ENCODE data around the gene SMIM15.

Gene SMIM15

GRCh38 chr5:61182449-61182848 lies 20.2 kb upstream of the SMIM15 start:
- H3K4me3 ChIP-seq (ENCODE audit: low read length), result no peak overlapping the region
- no peak overlapping the region for H2AFZ ChIP-seq (ENCODE audit: low read length)
- no peaks in the 10 kb centered on the region for H3K79me2 ChIP-seq (ENCODE audit: low read length)
- H3K9ac ChIP-seq (ENCODE audit: low read length), result no peak overlapping the region
- no peaks in the 10 kb centered on the region for H3F3A ChIP-seq (ENCODE audit: insufficient read depth, low read length)
- no peak overlapping the region for H3K27ac ChIP-seq (ENCODE audit: low read length)
- no peaks in the 10 kb centered on the region for H3K27me3 ChIP-seq (replicated peaks; ENCODE audit: insufficient read depth, low read length)
- no peaks in the 10 kb centered on the region for H3K36me3 ChIP-seq (replicated peaks; ENCODE audit: insufficient read depth, low read length)
- H3K4me1 ChIP-seq (ENCODE audit: low read length), result peaks cover 9% of the 10 kb centered on the region; the same call in 1 of the 2 replicates
- no peak overlapping the region for H3K4me2 ChIP-seq (ENCODE audit: low read depth, low read length)
- no peaks in the 10 kb centered on the region for H3K9me2 ChIP-seq (replicated peaks; ENCODE audit: insufficient read depth, low read length)
- no peak for DNase-seq
- no peaks in the 10 kb centered on the region for H4K20me1 ChIP-seq (ENCODE audit: insufficient read depth, low read length)
- TF ChIP-seq EZH2 (optimal IDR thresholded peaks at IDR 0.05; ENCODE audit: low read depth, low read length) (no peak), CTCF (IDR thresholded peaks at IDR 0.05; ENCODE audit: low read length) (no peak), EZH2phosphoT487 (IDR thresholded peaks at IDR 0.05; ENCODE audit: low read length) (no peak)
- H3K9me3 ChIP-seq (replicated peaks; ENCODE audit: insufficient read depth, low read length), result no peaks in the 10 kb centered on the region

GRCh38 chr5:61180886-61181285 lies 18.6 kb upstream of the SMIM15 start:
- H4K20me1 ChIP-seq (ENCODE audit: insufficient read depth, low read length), result no peaks in the 10 kb centered on the region
- H3K9ac ChIP-seq (ENCODE audit: low read length), result no peak overlapping the region
- DNase-seq, result no peak
- H3K27ac ChIP-seq (ENCODE audit: low read length), result no peak overlapping the region
- H3K4me3 ChIP-seq (ENCODE audit: low read length), result no peak overlapping the region
- no peak overlapping the region for H2AFZ ChIP-seq (ENCODE audit: low read length)
- no peaks in the 10 kb centered on the region for H3K9me2 ChIP-seq (replicated peaks; ENCODE audit: insufficient read depth, low read length)
- H3K4me2 ChIP-seq (ENCODE audit: low read depth, low read length), result peak overlapping the region; percentile 35
- H3K9me3 ChIP-seq (replicated peaks; ENCODE audit: insufficient read depth, low read length), result no peaks in the 10 kb centered on the region
- H3F3A ChIP-seq (ENCODE audit: insufficient read depth, low read length), result no peaks in the 10 kb centered on the region
- H3K36me3 ChIP-seq (replicated peaks; ENCODE audit: insufficient read depth, low read length), result no peaks in the 10 kb centered on the region
- H3K79me2 ChIP-seq (ENCODE audit: low read length), result no peaks in the 10 kb centered on the region
- no peaks in the 10 kb centered on the region for H3K27me3 ChIP-seq (replicated peaks; ENCODE audit: insufficient read depth, low read length)
- H3K4me1 ChIP-seq (ENCODE audit: low read length), result peaks cover 10% of the 10 kb centered on the region; the same call in 1 of the 2 replicates
- TF ChIP-seq CTCF (IDR thresholded peaks at IDR 0.05; ENCODE audit: low read length) (no peak), EZH2phosphoT487 (IDR thresholded peaks at IDR 0.05; ENCODE audit: low read length) (no peak), EZH2 (optimal IDR thresholded peaks at IDR 0.05; ENCODE audit: low read depth, low read length) (no peak)

GRCh38 chr5:61178702-61179101 lies 16.4 kb upstream of the SMIM15 start:
- Histone ChIP-seq H3K36me3 (replicated peaks; ENCODE audit: insufficient read depth, low read length) (no peaks in the 10 kb centered on the region), H3K9me2 (replicated peaks; ENCODE audit: insufficient read depth, low read length) (no peaks in the 10 kb centered on the region), H4K20me1 (ENCODE audit: insufficient read depth, low read length) (no peaks in the 10 kb centered on the region), H2AFZ (ENCODE audit: low read length) (no peak overlapping the region), H3F3A (ENCODE audit: insufficient read depth, low read length) (no peaks in the 10 kb centered on the region), H3K4me3 (ENCODE audit: low read length) (no peak overlapping the region), H3K4me1 (ENCODE audit: low read length) (peaks cover 10% of the 10 kb centered on the region; the same call in 1 of the 2 replicates), H3K27ac (ENCODE audit: low read length) (no peak overlapping the region), H3K9me3 (replicated peaks; ENCODE audit: insufficient read depth, low read length) (no peaks in the 10 kb centered on the region), H3K4me2 (ENCODE audit: low read depth, low read length) (no peak overlapping the region), H3K79me2 (ENCODE audit: low read length) (no peaks in the 10 kb centered on the region), H3K9ac (ENCODE audit: low read length) (no peak overlapping the region), H3K27me3 (replicated peaks; ENCODE audit: insufficient read depth, low read length) (no peaks in the 10 kb centered on the region)
- no peak for TF ChIP-seq EZH2phosphoT487 (IDR thresholded peaks at IDR 0.05; ENCODE audit: low read length)
- no peak for TF ChIP-seq CTCF (IDR thresholded peaks at IDR 0.05; ENCODE audit: low read length)
- TF ChIP-seq EZH2 (optimal IDR thresholded peaks at IDR 0.05; ENCODE audit: low read depth, low read length), result no peak
- DNase-seq, result no peak

Data from MM.1S (cell line).